WERI-Rb-1 (cell line): ENCODE results near the gene CHST2.

Source experiments
- DNase-seq: peaks from one replicate; pipeline ENCODE4 v3.0.0-alpha.2; 2020
- H3K27ac ChIP-seq: fragments of 250-450 bp; sonication (Bioruptor Pico); 2 replicates; pipeline ENCODE4 v1.5.1; 2020; ENCODE audit warnings: mild to moderate bottlenecking, moderate library complexity
- H3K27me3 ChIP-seq: fragments of 250-450 bp; sonication (Bioruptor Pico); 2 replicates; pipeline ENCODE4 v1.5.1; 2021; ENCODE audit warnings: mild to moderate bottlenecking, low read depth, moderate library complexity; ENCODE audit not compliant: insufficient read depth, severe bottlenecking
- H3K36me3 ChIP-seq: fragments of 250-450 bp; sonication (Bioruptor Pico); 2 replicates; pipeline ENCODE4 v1.5.1; 2020; ENCODE audit warnings: mild to moderate bottlenecking, moderate library complexity
- H3K4me3 ChIP-seq: 2 replicates; pipeline ENCODE4 v1.5.1; 2011; ENCODE audit warnings: low read depth, mild to moderate bottlenecking, control low read depth, low read length
- H3K9me3 ChIP-seq: fragments of 250-450 bp; sonication (Bioruptor Pico); 2 replicates; pipeline ENCODE4 v1.5.1; 2021; ENCODE audit warnings: mild to moderate bottlenecking, moderate library complexity; ENCODE audit not compliant: severe bottlenecking
- CTCF ChIP-seq: IDR thresholded peaks from 2 replicates; pipeline ENCODE4 v1.5.1; 2011; ENCODE audit warnings: low read depth, mild to moderate bottlenecking, control low read depth, inconsistent platforms, low read length

The CHST2 gene

GRCh38 chr3:143084856-143085731 lies 34.5 kb upstream of the CHST2 start:
- no peak overlapping the region for H3K4me3 ChIP-seq
- DNase-seq, result no peak
- H3K9me3 ChIP-seq, result no peaks in the 10 kb centered on the region
- TF ChIP-seq CTCF, result no peak
- no peaks in the 10 kb centered on the region for H3K36me3 ChIP-seq
- no peaks in the 10 kb centered on the region for H3K27me3 ChIP-seq
- no peak overlapping the region for H3K27ac ChIP-seq

DNA sequence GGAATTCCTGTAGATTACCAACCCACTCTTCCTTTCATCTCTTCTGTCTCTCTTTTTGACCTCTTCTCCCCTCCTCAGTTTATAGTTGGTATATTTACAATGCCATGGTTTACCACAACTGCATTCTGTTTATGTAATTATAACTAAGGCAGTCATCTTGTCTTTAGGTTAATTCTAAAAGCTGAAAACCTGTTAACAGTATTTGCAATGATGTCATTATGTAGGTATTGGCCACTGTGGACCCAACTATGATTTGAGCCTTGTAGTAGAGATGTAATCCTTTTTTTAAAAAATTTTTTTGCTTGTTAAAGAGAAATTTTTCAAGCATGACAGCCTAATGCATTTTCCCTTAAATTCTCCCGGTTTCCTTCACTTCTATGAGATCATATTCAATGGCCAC lies 30.7 kb upstream of the CHST2 start:
- no peak for DNase-seq
- H3K27ac ChIP-seq, result no peak overlapping the region
- no peaks in the 10 kb centered on the region for H3K9me3 ChIP-seq
- no peak overlapping the region for H3K4me3 ChIP-seq
- no peak for TF ChIP-seq CTCF
- H3K27me3 ChIP-seq, result no peaks in the 10 kb centered on the region
- H3K36me3 ChIP-seq, result no peaks in the 10 kb centered on the region

- H3K27me3 ChIP-seq, result no peaks in the 10 kb centered on the region
- DNase-seq, result no peak
- H3K36me3 ChIP-seq, result no peaks in the 10 kb centered on the region
- no peaks in the 10 kb centered on the region for H3K9me3 ChIP-seq
- H3K4me3 ChIP-seq, result no peak overlapping the region
- no peak overlapping the region for H3K27ac ChIP-seq
- TF ChIP-seq CTCF, result no peak
Observed at GRCh38 chr3:143089965-143090364, 29.6 kb upstream of the CHST2 start.

DNA sequence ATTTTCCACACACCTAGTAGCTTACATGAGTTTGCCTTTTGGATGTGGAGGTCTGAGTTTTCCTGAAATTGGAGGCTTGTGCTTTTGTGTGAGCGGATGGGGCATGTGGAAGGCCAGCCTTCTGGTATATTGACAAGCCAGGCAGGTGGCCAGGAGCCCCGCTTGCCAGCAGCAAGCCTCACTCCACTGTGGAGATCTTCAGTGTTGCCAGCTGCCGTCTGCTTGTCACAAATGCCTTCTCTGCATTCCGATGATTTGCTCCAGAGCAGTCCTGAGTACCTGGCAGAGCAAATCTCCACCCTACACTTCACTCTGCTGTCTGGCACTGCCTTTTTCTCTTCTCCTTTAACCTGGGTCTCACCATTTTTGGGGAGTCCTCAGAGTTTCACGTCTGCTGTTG lies 29.1 kb upstream of the CHST2 start:
- Histone ChIP-seq H3K27me3 (no peaks in the 10 kb centered on the region), H3K4me3 (no peak overlapping the region), H3K36me3 (no peaks in the 10 kb centered on the region), H3K27ac (no peak overlapping the region), H3K9me3 (no peaks in the 10 kb centered on the region)
- no peak for DNase-seq
- TF ChIP-seq CTCF, result no peak

GRCh38 chr3:143090976-143091837 lies 28.4 kb upstream of the CHST2 start:
- H3K4me3 ChIP-seq, result no peak overlapping the region
- H3K27ac ChIP-seq, result no peak overlapping the region
- peaks cover 5% of the 10 kb centered on the region for H3K9me3 ChIP-seq
- no peaks in the 10 kb centered on the region for H3K36me3 ChIP-seq
- no peak for TF ChIP-seq CTCF
- DNase-seq, result no peak
- H3K27me3 ChIP-seq, result no peaks in the 10 kb centered on the region
